Activated CD8-positive, alpha-beta T cell treated with anti-CD3 and anti-CD28 coated beads for 36 hours (primary cell): ENCODE data around the gene TRPM3. TPM values are rescaled to one million over a fixed set of nuclear protein-coding genes. Genes with fewer than 3 reads are reported as not detected.

Source experiments
- ATAC-seq: fragments of 200-7000 bp; cut with Tn5 transposase; one replicate; pipeline ENCODE4 v1.10.0; 2021; ENCODE audit warnings: mild to moderate bottlenecking, moderate library complexity
- CTCF ChIA-PET: fragments of 350-600 bp; sonication (Branson Sonifier 250); formaldehyde crosslinking; loops from one replicate; lab custom pipeline; 2021; ENCODE audit warnings: antibody characterized with exemption; lab: Charles Lee
- POLR2A ChIA-PET: fragments of 350-600 bp; sonication (Branson Sonifier 250); formaldehyde crosslinking; loops from one replicate; lab custom pipeline; 2021; ENCODE audit warnings: antibody characterized with exemption; lab: Charles Lee
- DNase-seq: peaks from one replicate; pipeline ENCODE4 v3.0.0-alpha.2; 2020
- H3K27ac Mint-ChIP-seq: one replicate; pipeline ENCODE4 v1.8.0; 2021; ENCODE audit warnings: mild to moderate bottlenecking, mixed read lengths
- H3K27me3 Mint-ChIP-seq: one replicate; pipeline ENCODE4 v1.8.0; 2021; ENCODE audit warnings: mixed read lengths
- H3K36me3 Mint-ChIP-seq: one replicate; pipeline ENCODE4 v1.8.0; 2021; ENCODE audit warnings: low read depth, mixed read lengths
- H3K4me1 Mint-ChIP-seq: one replicate; pipeline ENCODE4 v1.8.0; 2021; ENCODE audit warnings: low read depth, mixed read lengths
- H3K4me3 Mint-ChIP-seq: one replicate; pipeline ENCODE4 v1.8.0; 2021; ENCODE audit warnings: mild to moderate bottlenecking, moderate library complexity, mixed read lengths
- H3K9me3 Mint-ChIP-seq: one replicate; pipeline ENCODE4 v1.8.0; 2021; ENCODE audit warnings: mixed read lengths
- intact Hi-C: fragments of 100-400 bp; cut with micrococcal nuclease; formaldehyde crosslinking; loops from one replicate; pipeline ENCODE4 v1.10.0; 2022
- total RNA-seq, 2 experiments: library from RNA; stranded (reverse); gene quantifications; one replicate each; pipeline ENCODE4 v1.2.3, GENCODE V29; 2021
- TF ChIP-seq, protein P1 (sequence below): fragments of 200-600 bp; IDR thresholded peaks from one replicate; pipeline ENCODE4 v1.8.0; 2022; ENCODE audit warnings: antibody characterized with exemption, mild to moderate bottlenecking

Gene TRPM3
- total RNA-seq, 2 experiments from 2014 or later: not detected

DNA sequence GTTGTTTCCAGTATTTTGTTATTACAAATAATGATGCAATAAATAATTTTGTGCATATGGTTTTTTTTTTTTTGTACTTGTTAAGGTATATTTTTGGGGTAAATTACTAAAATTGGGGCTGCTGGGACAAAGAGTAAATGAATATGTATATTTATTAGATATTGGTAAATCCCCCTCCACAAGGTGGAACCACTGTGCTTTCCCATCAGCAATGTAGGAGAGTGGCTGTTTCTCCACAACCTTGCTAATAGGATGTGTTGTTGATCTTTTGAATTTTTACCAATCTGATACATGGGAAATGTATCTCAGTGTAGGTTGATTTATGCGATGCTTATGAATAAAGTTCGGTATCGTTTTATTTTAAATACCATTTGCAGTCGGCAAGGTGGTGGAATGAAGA, 118.1 kb downstream of the TRPM3 start:
- TF ChIP-seq, protein P1, sequence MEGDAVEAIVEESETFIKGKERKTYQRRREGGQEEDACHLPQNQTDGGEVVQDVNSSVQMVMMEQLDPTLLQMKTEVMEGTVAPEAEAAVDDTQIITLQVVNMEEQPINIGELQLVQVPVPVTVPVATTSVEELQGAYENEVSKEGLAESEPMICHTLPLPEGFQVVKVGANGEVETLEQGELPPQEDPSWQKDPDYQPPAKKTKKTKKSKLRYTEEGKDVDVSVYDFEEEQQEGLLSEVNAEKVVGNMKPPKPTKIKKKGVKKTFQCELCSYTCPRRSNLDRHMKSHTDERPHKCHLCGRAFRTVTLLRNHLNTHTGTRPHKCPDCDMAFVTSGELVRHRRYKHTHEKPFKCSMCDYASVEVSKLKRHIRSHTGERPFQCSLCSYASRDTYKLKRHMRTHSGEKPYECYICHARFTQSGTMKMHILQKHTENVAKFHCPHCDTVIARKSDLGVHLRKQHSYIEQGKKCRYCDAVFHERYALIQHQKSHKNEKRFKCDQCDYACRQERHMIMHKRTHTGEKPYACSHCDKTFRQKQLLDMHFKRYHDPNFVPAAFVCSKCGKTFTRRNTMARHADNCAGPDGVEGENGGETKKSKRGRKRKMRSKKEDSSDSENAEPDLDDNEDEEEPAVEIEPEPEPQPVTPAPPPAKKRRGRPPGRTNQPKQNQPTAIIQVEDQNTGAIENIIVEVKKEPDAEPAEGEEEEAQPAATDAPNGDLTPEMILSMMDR: no peak
- Mint-ChIP-seq H3K4me3 (no peak overlapping the region), H3K9me3 (peaks cover 7% of the 10 kb centered on the region), H3K27ac (no peak overlapping the region), H3K4me1 (no peaks in the 10 kb centered on the region), H3K36me3 (no peaks in the 10 kb centered on the region), H3K27me3 (no peaks in the 10 kb centered on the region)
- ChIA-PET CTCF (interaction anchor here (1.2 kb wide), 1 partner anchor 11 kb away, joined by 3 read pairs; no protein-coding TSS in a partner anchor), POLR2A (no interaction called here)
- no peak for DNase-seq
- no peak for ATAC-seq
- intact Hi-C loops: loop anchor here (10.0 kb wide), 1 partner anchor 359 kb away; no protein-coding TSS in a partner anchor

DNA sequence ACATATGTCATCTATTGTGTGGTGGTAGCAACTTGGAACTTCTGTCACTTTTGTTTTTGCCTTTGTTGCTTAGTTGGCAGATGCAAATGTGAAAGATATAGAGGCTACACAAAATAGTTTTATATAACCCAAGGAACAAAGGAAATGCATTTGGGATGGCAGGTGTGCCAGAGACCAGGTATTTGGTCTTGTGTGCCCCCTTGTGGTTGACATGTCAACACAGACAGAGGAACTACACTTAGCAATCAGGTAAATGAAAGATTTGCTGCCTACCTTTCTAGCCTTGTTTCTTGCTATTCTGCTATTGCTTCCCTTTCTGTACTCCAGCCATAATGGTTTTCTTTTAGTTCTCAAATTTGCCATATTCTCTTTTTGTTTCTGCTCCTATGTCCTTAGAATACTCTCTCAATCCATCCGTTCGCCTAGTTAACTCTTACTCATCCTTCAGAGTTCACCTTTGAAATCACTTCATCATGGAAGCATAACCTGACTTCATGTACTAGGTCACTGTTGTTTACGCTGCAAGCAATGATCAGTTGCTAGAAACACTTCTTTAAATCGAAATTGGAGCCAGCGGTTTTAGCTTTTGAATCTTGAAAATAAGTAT, 119.5 kb downstream of the TRPM3 start:
- Mint-ChIP-seq H3K4me3 (no peak overlapping the region), H3K27ac (no peak overlapping the region), H3K36me3 (no peaks in the 10 kb centered on the region), H3K9me3 (peaks cover 7% of the 10 kb centered on the region), H3K27me3 (no peaks in the 10 kb centered on the region), H3K4me1 (no peaks in the 10 kb centered on the region)
- TF ChIP-seq, protein P1: no peak
- DNase-seq (peak; percentile 15), ATAC-seq (no peak)
- intact Hi-C loops: loop anchor here (10.0 kb wide), 1 partner anchor 357 kb away; no protein-coding TSS in a partner anchor
- ChIA-PET CTCF (interaction anchor here (0.8 to 2.4 kb wide), 4 partner anchors 10 to 362 kb away, joined by 3 to 7 read pairs (median 3); no protein-coding TSS in a partner anchor), POLR2A (no interaction called here)

DNA sequence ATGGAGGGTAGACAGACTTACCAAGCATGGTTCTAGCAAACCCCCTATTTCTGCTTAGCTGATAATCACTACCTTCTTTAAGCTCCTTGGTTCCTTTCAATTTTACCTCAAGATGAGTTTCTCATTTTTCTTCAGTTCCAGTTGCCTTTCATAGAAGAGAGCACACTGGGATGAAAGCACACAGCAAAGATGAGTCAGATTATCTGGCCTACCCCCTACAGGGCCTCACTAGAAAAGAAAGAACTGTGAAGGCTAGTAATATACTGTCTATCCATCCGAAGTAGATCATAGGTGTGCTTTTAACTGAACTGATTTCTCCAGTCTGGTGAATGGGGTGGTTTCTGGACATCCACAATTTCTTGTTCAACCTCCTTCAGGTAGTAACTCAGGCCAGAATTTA, 122.5 kb downstream of the TRPM3 start:
- CTCF ChIA-PET: no interaction called here
- Mint-ChIP-seq H3K9me3 (no peaks in the 10 kb centered on the region), H3K4me1 (no peaks in the 10 kb centered on the region), H3K4me3 (no peak overlapping the region), H3K36me3 (no peaks in the 10 kb centered on the region), H3K27me3 (no peaks in the 10 kb centered on the region), H3K27ac (no peak overlapping the region)
- POLR2A ChIA-PET: no interaction called here
- intact Hi-C loops: no loop called here
- no peak for DNase-seq
- TF ChIP-seq, protein P1: no peak
- ATAC-seq: no peak

DNA sequence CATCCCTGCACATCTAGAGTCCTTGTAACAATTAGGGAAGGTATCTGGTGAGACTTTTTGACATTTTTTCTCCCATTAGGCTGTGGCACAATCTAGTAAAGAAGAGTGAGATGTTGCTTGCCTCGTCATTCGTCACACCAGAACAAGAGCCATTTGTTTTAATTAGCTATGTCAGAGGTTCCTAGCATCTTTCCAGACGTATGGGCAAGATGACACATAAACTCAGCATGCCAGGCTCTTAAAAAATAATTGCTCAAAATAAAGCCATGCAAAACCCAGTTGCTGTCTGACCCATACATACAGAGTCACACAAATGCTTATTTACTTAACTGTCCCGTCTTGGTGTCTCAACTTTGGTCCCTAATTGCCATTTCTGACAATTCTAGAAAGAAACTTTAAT, 125.9 kb downstream of the TRPM3 start:
- H3K4me1 Mint-ChIP-seq: no peaks in the 10 kb centered on the region
- H3K27me3 Mint-ChIP-seq: no peaks in the 10 kb centered on the region
- no peak overlapping the region for H3K27ac Mint-ChIP-seq
- intact Hi-C loops: no loop called here
- CTCF ChIA-PET: no interaction called here
- POLR2A ChIA-PET: no interaction called here
- no peak overlapping the region for H3K4me3 Mint-ChIP-seq
- ATAC-seq (no peak), DNase-seq (no peak)
- TF ChIP-seq, protein P1: no peak
- no peaks in the 10 kb centered on the region for H3K36me3 Mint-ChIP-seq
- H3K9me3 Mint-ChIP-seq: no peaks in the 10 kb centered on the region

DNA sequence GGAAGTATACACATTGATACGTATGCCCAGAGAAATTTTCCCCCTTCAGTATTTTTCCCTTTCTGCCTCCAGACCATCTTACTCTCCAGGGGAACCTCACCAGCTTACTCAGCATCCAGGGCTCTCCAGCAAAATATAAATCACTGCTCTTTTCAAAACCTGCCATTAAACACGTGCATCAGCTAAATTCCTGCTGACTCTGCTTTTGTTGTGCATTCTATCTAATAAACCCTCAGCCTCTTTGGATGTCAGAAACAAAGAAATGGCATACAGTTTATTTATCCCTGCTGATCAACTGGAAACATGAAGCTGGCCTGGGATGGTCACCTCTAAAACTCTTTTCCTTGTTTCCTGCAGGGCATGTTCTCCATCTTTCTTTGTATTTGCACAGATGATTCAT, 126.8 kb downstream of the TRPM3 start:
- CTCF ChIA-PET: no interaction called here
- H3K9me3 Mint-ChIP-seq: no peaks in the 10 kb centered on the region
- H3K4me1 Mint-ChIP-seq: no peaks in the 10 kb centered on the region
- TF ChIP-seq, protein P1: no peak
- DNase-seq (no peak), ATAC-seq (no peak)
- POLR2A ChIA-PET: no interaction called here
- no peaks in the 10 kb centered on the region for H3K36me3 Mint-ChIP-seq
- no peak overlapping the region for H3K4me3 Mint-ChIP-seq
- no peaks in the 10 kb centered on the region for H3K27me3 Mint-ChIP-seq
- H3K27ac Mint-ChIP-seq: no peak overlapping the region
- intact Hi-C loops: no loop called here
